KOPT-K1 (cell line): Measurements from ENCODE around the gene EIF3D.

Experiments
- H3K27ac ChIP-seq: fragments of 200-600 bp; sonication (generic); 2 replicates; pipeline ENCODE4 v1.5.1; 2016; ENCODE audit warnings: antibody characterized with exemption, mild to moderate bottlenecking, low read depth, low read length; ENCODE audit not compliant: poor library complexity, severe bottlenecking
- H3K36me3 ChIP-seq: fragments of 200-600 bp; sonication (generic); 2 replicates; pipeline ENCODE4 v1.5.1; 2017; ENCODE audit warnings: antibody characterized with exemption, mild to moderate bottlenecking, low read length, moderate library complexity; ENCODE audit not compliant: insufficient read depth
- H3K9me3 ChIP-seq: fragments of 200-600 bp; sonication (generic); 2 replicates; pipeline ENCODE4 v1.5.1; 2017; ENCODE audit warnings: antibody characterized with exemption, low read length, mild to moderate bottlenecking; ENCODE audit not compliant: insufficient read depth, poor library complexity, severe bottlenecking

EIF3D gene

DNA sequence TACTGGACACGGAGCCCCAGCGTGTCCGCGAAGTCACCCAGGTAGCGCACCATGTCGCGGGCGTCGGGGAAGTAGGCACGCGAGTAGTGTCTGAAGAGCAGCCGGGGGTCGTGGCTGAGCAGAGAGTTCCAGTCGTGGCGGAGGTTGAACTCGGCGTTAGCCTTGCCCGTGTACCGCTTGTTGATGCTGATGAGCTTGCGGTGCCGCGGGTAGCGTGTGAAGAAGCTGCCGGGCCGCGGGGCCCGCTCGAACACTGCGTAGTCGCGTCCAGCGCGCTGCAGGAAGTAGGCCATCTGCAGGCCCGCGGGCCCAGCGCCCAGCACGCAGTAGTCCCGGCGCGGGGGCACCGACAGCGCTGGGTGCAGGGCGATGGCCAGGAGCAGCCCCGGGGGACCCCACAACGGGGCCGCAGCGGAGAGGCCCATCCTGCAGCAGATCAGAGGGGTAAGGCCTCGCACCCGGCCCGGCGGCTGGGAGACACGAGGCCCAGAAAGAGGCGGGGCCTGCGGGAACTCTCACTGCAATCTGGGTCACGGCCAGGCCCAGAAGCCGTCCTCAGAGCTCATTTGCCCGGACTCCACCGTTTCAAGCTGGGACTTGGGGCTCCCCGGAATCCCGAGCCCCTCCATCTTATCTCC is 22.8 kb downstream of the EIF3D start:
- no peaks in the 10 kb centered on the region for H3K9me3 ChIP-seq
- H3K36me3 ChIP-seq = peaks cover 58% of the 10 kb centered on the region
- peak overlapping the region; percentile 82 for H3K27ac ChIP-seq

GRCh38 chr22:36497910-36498665 is 30.9 kb downstream of the EIF3D start:
- H3K36me3 ChIP-seq = peaks cover 99% of the 10 kb centered on the region
- no peaks in the 10 kb centered on the region for H3K9me3 ChIP-seq

DNA sequence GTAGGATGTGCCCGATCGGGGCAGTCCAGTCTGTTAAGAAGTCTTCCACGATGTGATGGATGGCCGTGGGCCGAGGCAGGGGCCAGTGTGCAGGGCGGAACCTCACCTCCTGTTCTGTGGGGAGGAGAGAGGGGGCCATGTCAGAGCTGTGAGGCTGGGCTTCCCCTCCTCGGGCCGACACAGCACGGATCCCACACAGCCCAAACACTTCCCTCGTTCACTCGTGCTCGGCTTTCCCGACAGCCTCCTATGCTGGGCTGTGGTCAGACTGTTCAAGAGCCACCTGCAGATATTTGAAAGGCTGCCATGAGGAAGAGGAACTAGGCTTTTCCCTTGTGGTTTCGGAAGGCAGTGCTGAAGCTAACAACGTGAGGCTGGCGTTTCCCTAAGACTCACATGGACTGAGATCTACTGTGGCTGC is 35.3 kb downstream of the EIF3D start:
- peaks cover 100% of the 10 kb centered on the region for H3K36me3 ChIP-seq
- H3K9me3 ChIP-seq = no peaks in the 10 kb centered on the region
- no peak overlapping the region for H3K27ac ChIP-seq

More at GRCh38 chr22:36497910-36498665, 30.9 kb downstream of the EIF3D start:
- H3K27ac ChIP-seq = no peak overlapping the region

- Histone ChIP-seq H3K36me3 (peaks cover 98% of the 10 kb centered on the region), H3K9me3 (no peaks in the 10 kb centered on the region), H3K27ac (no peak overlapping the region)
Observed at GRCh38 chr22:36492109-36492508, 36.9 kb downstream of the EIF3D start.

DNA sequence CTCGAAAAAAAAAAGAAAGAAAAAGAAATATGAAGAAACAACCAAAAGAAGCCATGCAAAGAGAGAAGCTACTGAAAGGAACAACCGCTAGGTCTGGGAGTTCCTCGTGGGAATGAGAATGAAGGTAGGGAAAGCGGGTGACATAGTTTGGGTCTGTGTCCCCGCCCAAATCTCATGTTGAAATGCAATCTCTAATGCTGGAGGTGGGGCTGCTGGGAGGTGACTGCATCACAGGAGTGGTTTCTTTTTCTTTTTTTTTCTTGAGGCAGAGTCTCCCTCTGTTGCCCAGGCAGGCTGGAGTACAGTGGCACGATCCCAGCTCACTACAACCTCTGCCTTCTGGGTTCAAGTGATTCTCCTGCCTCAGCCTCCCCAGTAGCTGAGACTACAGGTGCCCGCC is 37.8 kb downstream of the EIF3D start:
- peaks cover 98% of the 10 kb centered on the region for H3K36me3 ChIP-seq
- no peaks in the 10 kb centered on the region for H3K9me3 ChIP-seq
- H3K27ac ChIP-seq = no peak overlapping the region

DNA sequence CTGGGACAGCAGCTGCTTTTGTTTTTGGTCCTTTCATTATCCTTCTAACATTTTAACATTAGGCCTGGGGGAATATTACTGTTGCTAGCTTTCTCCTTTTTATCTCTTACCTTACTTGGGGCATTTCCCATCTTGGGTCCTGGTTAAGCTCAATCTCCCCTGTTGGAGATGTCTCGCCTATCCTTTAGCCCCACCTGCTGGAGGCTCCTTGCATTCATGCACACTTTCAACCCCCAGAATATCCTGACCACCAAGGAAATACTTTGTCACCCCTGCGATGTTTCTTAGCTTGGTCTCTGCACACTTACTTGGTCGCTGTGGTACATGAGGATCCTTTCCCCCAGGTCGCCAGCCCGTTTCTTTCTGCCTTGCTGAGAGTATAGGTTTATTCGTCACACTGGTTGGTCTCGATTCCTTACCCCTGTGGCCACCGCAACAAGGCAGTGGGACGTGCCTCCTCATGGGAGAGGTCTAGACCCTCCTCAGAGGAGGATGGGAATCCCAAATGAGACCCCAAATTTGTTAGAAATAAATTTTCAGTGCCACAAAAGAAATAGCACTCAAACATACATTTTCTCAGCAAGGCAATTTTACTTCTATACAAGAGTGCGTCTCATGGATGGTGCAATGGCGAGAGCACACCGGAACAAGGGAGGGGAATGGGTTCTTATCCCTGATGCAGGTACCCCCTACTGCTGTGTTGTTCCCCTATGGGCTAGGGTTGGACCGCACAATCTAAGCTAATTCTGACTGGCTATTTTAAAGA is 42.2 kb downstream of the EIF3D start:
- H3K36me3 ChIP-seq = peaks cover 59% of the 10 kb centered on the region
- H3K9me3 ChIP-seq = no peaks in the 10 kb centered on the region
- H3K27ac ChIP-seq = no peak overlapping the region

- H3K36me3 ChIP-seq = peaks cover 45% of the 10 kb centered on the region
- H3K27ac ChIP-seq = peak within 1 kb of the TSS; percentile 80
- H3K9me3 ChIP-seq = no peaks in the 10 kb centered on the region
Observed at GRCh38 chr22:36481393-36482168, 47.4 kb downstream of the EIF3D start, which contains the start of gene TXN2. TXN2 (minus strand) TSS chr22:36481640; CDS start chr22:36480837, 803 bp downstream.

- H3K27ac ChIP-seq = peak overlapping the region; percentile 80
- H3K36me3 ChIP-seq = peaks cover 45% of the 10 kb centered on the region
- H3K9me3 ChIP-seq = no peaks in the 10 kb centered on the region
Observed at GRCh38 chr22:36480941-36481392, 48.0 kb downstream of the EIF3D start.

DNA sequence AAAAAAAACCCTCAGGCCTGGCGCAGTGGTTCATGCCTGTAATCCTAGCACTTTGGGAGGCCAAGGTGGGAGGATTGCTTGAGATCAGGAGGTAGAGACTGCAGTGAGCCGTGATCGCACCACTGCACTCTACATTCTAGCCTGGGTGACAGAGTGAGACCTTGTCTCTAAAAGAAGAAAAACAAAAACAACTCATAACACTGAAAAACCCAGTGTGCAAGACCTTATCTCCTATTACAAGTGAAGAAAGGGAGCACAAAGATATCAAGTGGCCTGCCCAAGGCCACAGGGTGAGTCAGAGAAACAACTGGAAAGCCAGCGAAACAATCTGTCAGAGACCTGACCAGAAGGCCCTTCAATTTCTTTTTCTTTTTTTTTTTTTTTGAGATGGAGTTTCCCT is 50.0 kb downstream of the EIF3D start:
- Histone ChIP-seq H3K27ac (no peak overlapping the region), H3K9me3 (no peaks in the 10 kb centered on the region), H3K36me3 (peaks cover 63% of the 10 kb centered on the region)

GRCh38 chr22:36475341-36475740 is 53.6 kb downstream of the EIF3D start:
- Histone ChIP-seq H3K9me3 (no peaks in the 10 kb centered on the region), H3K36me3 (peaks cover 94% of the 10 kb centered on the region), H3K27ac (no peak overlapping the region)

- peaks cover 83% of the 10 kb centered on the region for H3K36me3 ChIP-seq
- no peak overlapping the region for H3K27ac ChIP-seq
Observed at GRCh38 chr22:36472689-36473088, 56.3 kb downstream of the EIF3D start.

DNA sequence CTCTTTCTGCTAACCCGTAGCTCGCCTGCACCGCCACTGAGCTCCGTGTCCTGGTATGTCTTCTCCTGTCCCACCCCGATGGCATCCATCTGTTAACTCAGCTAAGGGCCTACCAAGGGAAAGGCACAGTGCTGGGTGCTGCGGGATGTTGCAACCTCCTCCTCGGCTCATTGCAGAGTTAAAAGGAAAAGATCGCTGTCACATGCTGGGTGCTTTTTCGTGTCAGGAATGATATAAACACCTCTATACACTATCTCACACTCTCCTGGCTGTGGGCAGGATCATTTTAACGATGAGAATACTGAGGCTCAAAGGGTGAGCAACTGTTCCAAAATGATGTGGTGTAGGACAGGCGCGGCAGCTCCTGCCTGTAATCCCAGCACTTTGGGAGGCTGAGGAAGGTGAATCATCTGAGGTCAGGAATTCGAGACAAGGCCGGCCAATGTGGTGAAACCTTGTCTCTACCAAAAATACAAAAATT is 57.6 kb downstream of the EIF3D start:
- H3K9me3 ChIP-seq = no peaks in the 10 kb centered on the region
- peaks cover 83% of the 10 kb centered on the region for H3K36me3 ChIP-seq
- H3K27ac ChIP-seq = no peak overlapping the region

More at GRCh38 chr22:36472689-36473088, 56.3 kb downstream of the EIF3D start:
- no peaks in the 10 kb centered on the region for H3K9me3 ChIP-seq

- H3K36me3 ChIP-seq = peaks cover 81% of the 10 kb centered on the region
- no peak overlapping the region for H3K27ac ChIP-seq
- no peaks in the 10 kb centered on the region for H3K9me3 ChIP-seq
Observed at GRCh38 chr22:36470994-36471331, 58.0 kb downstream of the EIF3D start.

GRCh38 chr22:36470162-36470993 is 58.6 kb downstream of the EIF3D start:
- Histone ChIP-seq H3K36me3 (peaks cover 80% of the 10 kb centered on the region), H3K27ac (peak overlapping the region; percentile 44), H3K9me3 (no peaks in the 10 kb centered on the region)
